B cell (primary cell): ENCODE results near the gene ERVMER34-1. TPM values are rescaled to one million over a fixed set of nuclear protein-coding genes. Genes with fewer than 3 reads are reported as not detected.

ENCODE experiments used
- ATAC-seq: fragments of 200-7000 bp; cut with Tn5 transposase; one replicate; pipeline ENCODE4 v1.10.0; 2021; ENCODE audit warnings: low read depth, mild to moderate bottlenecking, moderate number of reproducible peaks, moderate library complexity
- CTCF ChIA-PET: fragments of 350-600 bp; sonication (Branson Sonifier 250); formaldehyde crosslinking; loops from one replicate; lab custom pipeline; 2021; ENCODE audit warnings: antibody characterized with exemption, inconsistent platforms; lab: Charles Lee
- POLR2A ChIA-PET: fragments of 350-600 bp; sonication (Branson Sonifier 250); formaldehyde crosslinking; loops from one replicate; lab custom pipeline; 2021; ENCODE audit warnings: antibody characterized with exemption; lab: Charles Lee
- DNase-seq: peaks from one replicate; pipeline ENCODE4 v3.0.0; 2013
- H2AFZ ChIP-seq: 2 replicates; pipeline ENCODE4 v1.6.1; 2012; ENCODE audit warnings: mild to moderate bottlenecking, low read depth, low read length; ENCODE audit not compliant: insufficient read depth, poor library complexity, severe bottlenecking
- H3K27ac ChIP-seq, 2 donors: 1 replicate in 1 of 2; 2 replicates in 1 of 2; pipeline ENCODE4 v1.5.1; 2012 to 2013; ENCODE audit warnings: low read length in 2 of 2, mild to moderate bottlenecking in 2 of 2, moderate library complexity in 1 of 2
- H3K27me3 ChIP-seq, 4 experiments: fragments of 200-600 bp in 1 of 4; sonication (generic) in 1 of 4; replicated peaks in 1 of 4; 1 replicate in 2 of 4; 2 replicates in 2 of 4; pipeline versions ENCODE4 v1.6.1 to v1.7.0; 2013 to 2016; ENCODE audit warnings: low read length in 3 of 4, mild to moderate bottlenecking in 2 of 4, mixed read lengths in 1 of 4, moderate library complexity in 1 of 4; ENCODE audit not compliant: insufficient read depth in 4 of 4, control insufficient read depth in 3 of 4; ENCODE audit errors: control extremely low read depth in 1 of 4
- H3K36me3 ChIP-seq, 2 experiments: replicated peaks in 1 of 2; 1 replicate in 1 of 2; 2 replicates in 1 of 2; pipeline versions ENCODE4 v1.6.1 to v1.7.1; 2013; ENCODE audit warnings: low read length in 1 of 2; ENCODE audit not compliant: insufficient read depth in 2 of 2, control insufficient read depth in 1 of 2; ENCODE audit errors: control extremely low read depth in 1 of 2, extremely low read depth in 1 of 2
- H3K4me1 ChIP-seq, 2 donors: fragments of 200-600 bp in 1 of 2; sonication (generic) in 1 of 2; 1 replicate in 1 of 2; 2 replicates in 1 of 2; pipeline versions ENCODE4 v1.5.1 to v1.6.1; 2013 to 2017; ENCODE audit warnings: low read length in 2 of 2; ENCODE audit not compliant: control insufficient read depth in 2 of 2, insufficient read depth in 2 of 2
- H3K4me2 ChIP-seq: replicated peaks from 2 replicates; pipeline ENCODE3; 2012; ENCODE audit warnings: mild to moderate bottlenecking, low read depth, low read length; ENCODE audit not compliant: poor library complexity, severe bottlenecking
- H3K4me3 ChIP-seq, 5 experiments: fragments of 200-600 bp in 1 of 5; sonication (generic) in 1 of 5; 1 replicate in 3 of 5; 2 replicates in 2 of 5; pipeline versions ENCODE4 v1.5.1 to v1.7.0; 2011 to 2016; ENCODE audit warnings: low read length in 4 of 5, mild to moderate bottlenecking in 4 of 5, low read depth in 2 of 5, control low read depth in 1 of 5, moderate library complexity in 1 of 5; ENCODE audit not compliant: insufficient read depth in 1 of 5; ENCODE audit errors: control extremely low read depth in 1 of 5, extremely low read depth in 1 of 5
- H3K79me2 ChIP-seq: fragments of 200-600 bp; sonication (generic); one replicate; pipeline ENCODE4 v1.6.0; 2016; ENCODE audit warnings: low read length; ENCODE audit not compliant: control insufficient read depth, insufficient read depth
- H3K9ac ChIP-seq: fragments of 200-600 bp; sonication (generic); 2 replicates; pipeline ENCODE4 v1.6.1; 2017; ENCODE audit warnings: mild to moderate bottlenecking, low read length, moderate library complexity
- H3K9me3 ChIP-seq, 3 donors: one replicate each; pipeline versions ENCODE4 v1.6.1 to v1.7.1; 2013; ENCODE audit warnings: low read length in 2 of 3; ENCODE audit not compliant: control insufficient read depth in 2 of 3, insufficient read depth in 1 of 3; ENCODE audit errors: control extremely low read depth in 1 of 3
- H4K20me1 ChIP-seq: 2 replicates; pipeline ENCODE4 v1.6.0; 2012; ENCODE audit warnings: mild to moderate bottlenecking, low read length; ENCODE audit not compliant: insufficient read depth, control insufficient read depth, poor library complexity, severe bottlenecking
- H3K27ac Mint-ChIP-seq: one replicate; pipeline ENCODE4 v1.8.0; 2021; ENCODE audit warnings: mixed read lengths
- H3K27me3 Mint-ChIP-seq: one replicate; pipeline ENCODE4 v1.8.0; 2021; ENCODE audit warnings: mixed read lengths
- H3K4me1 Mint-ChIP-seq: one replicate; pipeline ENCODE4 v1.8.0; 2021; ENCODE audit warnings: mixed read lengths
- H3K4me3 Mint-ChIP-seq: one replicate; pipeline ENCODE4 v1.8.0; 2021; ENCODE audit warnings: mixed read lengths
- H3K9me3 Mint-ChIP-seq: one replicate; pipeline ENCODE4 v1.8.0; 2022; ENCODE audit warnings: mixed read lengths; ENCODE audit not compliant: insufficient read depth
- EZH2 ChIP-seq: IDR thresholded peaks from 2 replicates; pipeline ENCODE4 v1.6.1; 2012; ENCODE audit warnings: borderline replicate concordance, low read depth, mild to moderate bottlenecking, moderate library complexity, low read length; ENCODE audit not compliant: insufficient read depth, poor library complexity, severe bottlenecking
- WGBS: methylation state at CpG from one replicate; pipeline ENCODE4 v1.1.5; 2013; ENCODE audit warnings: missing lambda C conversion rate; ENCODE audit not compliant: insufficient coverage; 5-methylcytosine and 5-hydroxymethylcytosine counted together
- intact Hi-C: fragments of 100-400 bp; cut with micrococcal nuclease; formaldehyde crosslinking; loops from one replicate; pipeline ENCODE4 v1.10.0; 2022
- polyA plus RNA-seq: library from polyadenylated mRNA; depleted of rRNA; stranded (reverse); fragments of >200 nt; gene quantifications from 2 replicates; pipeline ENCODE4 v1.2.3, GENCODE V29; 2012
- total RNA-seq, 2 donors: library from RNA; stranded (reverse); fragments of 120-200 nt in 1 of 2; gene quantifications; 1 replicate in 1 of 2; 2 replicates in 1 of 2; pipeline versions ENCODE4 v1.2.3 to v1.2.4, GENCODE V29; 2013 to 2022
- TF ChIP-seq, protein P1 (sequence below): fragments of 200-600 bp; IDR thresholded peaks from one replicate; pipeline ENCODE4 v1.8.0; 2022; ENCODE audit warnings: antibody characterized with exemption, mild to moderate bottlenecking

The ERVMER34-1 gene
- total and polyA plus RNA-seq, 2 donors (not counting 1 experiment from before 2014, with no cell fraction given): not detected

DNA sequence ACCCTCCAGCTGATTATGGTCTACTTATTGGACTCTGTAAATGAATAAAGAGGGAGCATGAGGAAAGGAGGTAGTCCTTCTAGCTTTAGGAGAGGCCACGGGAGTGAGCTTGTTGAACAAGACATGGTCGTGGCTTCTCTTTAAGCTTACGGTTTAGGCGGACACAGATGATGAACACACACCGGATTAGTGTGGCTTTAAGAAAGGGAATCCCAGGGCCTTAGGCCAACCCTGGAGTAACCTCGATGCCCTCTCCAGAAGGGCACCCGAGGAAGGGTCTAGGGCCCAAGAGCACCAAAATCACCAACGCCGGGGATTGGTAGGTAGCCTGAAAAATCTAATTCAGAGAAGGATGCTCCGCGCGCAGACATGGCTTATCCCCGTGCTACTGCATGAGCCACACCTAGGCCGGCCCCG lies 39.4 kb downstream of the ERVMER34-1 start:
- Histone ChIP-seq H3K4me1 (peaks cover 40 to 53% of the 10 kb centered on the region in 2 donors), H3K27ac (peak overlapping the region; percentile 59 to 85), H3K36me3 (peaks cover 1 to 27% of the 10 kb centered on the region in 2 experiments), H4K20me1 (peaks cover 10% of the 10 kb centered on the region), H3K4me3 (peak overlapping the region in 4 of 5 experiments; percentile 55 to 84 (median 72)), H3K9ac (peak overlapping the region; percentile 79), H3K27me3 (no peaks in the 10 kb centered on the region), H3K4me2 (peak overlapping the region; percentile 87), H2AFZ (peak overlapping the region; percentile 89), H3K79me2 (peaks cover 19% of the 10 kb centered on the region), H3K9me3 (no peaks in the 10 kb centered on the region)
- Mint-ChIP-seq H3K4me3 (peak overlapping the region; percentile 88), H3K27ac (peak overlapping the region; percentile 89), H3K27me3 (no peaks in the 10 kb centered on the region), H3K9me3 (peaks cover 2% of the 10 kb centered on the region), H3K4me1 (peaks cover 62% of the 10 kb centered on the region)
- TF ChIP-seq, protein P1, sequence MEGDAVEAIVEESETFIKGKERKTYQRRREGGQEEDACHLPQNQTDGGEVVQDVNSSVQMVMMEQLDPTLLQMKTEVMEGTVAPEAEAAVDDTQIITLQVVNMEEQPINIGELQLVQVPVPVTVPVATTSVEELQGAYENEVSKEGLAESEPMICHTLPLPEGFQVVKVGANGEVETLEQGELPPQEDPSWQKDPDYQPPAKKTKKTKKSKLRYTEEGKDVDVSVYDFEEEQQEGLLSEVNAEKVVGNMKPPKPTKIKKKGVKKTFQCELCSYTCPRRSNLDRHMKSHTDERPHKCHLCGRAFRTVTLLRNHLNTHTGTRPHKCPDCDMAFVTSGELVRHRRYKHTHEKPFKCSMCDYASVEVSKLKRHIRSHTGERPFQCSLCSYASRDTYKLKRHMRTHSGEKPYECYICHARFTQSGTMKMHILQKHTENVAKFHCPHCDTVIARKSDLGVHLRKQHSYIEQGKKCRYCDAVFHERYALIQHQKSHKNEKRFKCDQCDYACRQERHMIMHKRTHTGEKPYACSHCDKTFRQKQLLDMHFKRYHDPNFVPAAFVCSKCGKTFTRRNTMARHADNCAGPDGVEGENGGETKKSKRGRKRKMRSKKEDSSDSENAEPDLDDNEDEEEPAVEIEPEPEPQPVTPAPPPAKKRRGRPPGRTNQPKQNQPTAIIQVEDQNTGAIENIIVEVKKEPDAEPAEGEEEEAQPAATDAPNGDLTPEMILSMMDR: no peak
- TF ChIP-seq EZH2: no peak
- WGBS: 19% methylated on average over 14 of the region's 15 CpGs
- ChIA-PET CTCF (interaction anchor here (0.6 to 2.7 kb wide), 4 partner anchors 10 to 1522 kb away, joined by 3 to 18 read pairs (median 4); no protein-coding TSS in a partner anchor), POLR2A (interaction anchor here (0.6 to 3.0 kb wide), 5 partner anchors 8 to 52 kb away, joined by 4 to 49 read pairs (median 11); partner anchors contain the start of gene USP46)
- ATAC-seq (peak; percentile 1), DNase-seq (no peak)
- intact Hi-C loops: loop anchor here (1.0 to 5.0 kb wide), 8 partner anchors 10 to 1353 kb away; partner anchors contain the start of genes CHIC2, FIP1L1, RASL11B and SCFD2

DNA sequence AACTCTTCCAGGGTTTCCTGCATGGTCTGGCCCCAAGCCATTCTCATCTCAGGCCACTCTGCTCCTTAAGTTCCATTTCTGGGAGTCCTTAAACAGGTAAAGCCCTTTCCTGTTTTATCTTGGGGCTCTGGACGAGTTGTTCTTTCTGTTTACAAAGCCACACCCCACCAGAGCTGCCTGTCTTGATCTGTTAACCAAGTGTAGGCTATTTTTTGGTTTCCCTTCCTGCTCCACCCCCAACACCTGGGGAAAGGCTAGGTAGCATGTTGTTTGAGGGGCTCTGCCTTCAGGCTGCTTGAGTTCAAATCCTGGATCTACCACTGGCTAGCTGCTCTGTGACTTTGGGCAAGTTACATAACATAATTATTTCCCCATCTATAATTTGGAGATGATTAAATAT lies 40.0 kb downstream of the ERVMER34-1 start:
- peak overlapping the region in 1 of 5 experiments; percentile 84 for H3K4me3 ChIP-seq
- no peaks in the 10 kb centered on the region for H3K27me3 ChIP-seq
- Mint-ChIP-seq H3K4me1 (peaks cover 59% of the 10 kb centered on the region), H3K27ac (peak overlapping the region; percentile 89), H3K9me3 (peaks cover 2% of the 10 kb centered on the region), H3K27me3 (no peaks in the 10 kb centered on the region), H3K4me3 (peak overlapping the region; percentile 88)
- peaks cover 19% of the 10 kb centered on the region for H3K79me2 ChIP-seq
- peaks cover 10% of the 10 kb centered on the region for H4K20me1 ChIP-seq
- no peaks in the 10 kb centered on the region for H3K9me3 ChIP-seq
- peaks cover 40 to 53% of the 10 kb centered on the region in 2 donors for H3K4me1 ChIP-seq
- intact Hi-C loops: loop anchor here (5.0 kb wide), 1 partner anchor 1036 kb away; no protein-coding TSS in a partner anchor
- peak overlapping the region; percentile 79 for H3K9ac ChIP-seq
- ChIA-PET CTCF (interaction anchor here (2.0 to 2.7 kb wide), 2 partner anchors 11 to 1522 kb away, joined by 4 to 18 read pairs; no protein-coding TSS in a partner anchor), POLR2A (interaction anchor here (1.9 to 3.0 kb wide), 3 partner anchors 10 to 51 kb away, joined by 11 to 49 read pairs (median 27); partner anchors contain the start of gene USP46)
- H3K4me2 ChIP-seq: peak overlapping the region; percentile 87
- H3K27ac ChIP-seq: peak overlapping the region; percentile 59 to 85
- DNase-seq: peak; percentile 27
- peaks cover 1 to 22% of the 10 kb centered on the region in 2 experiments for H3K36me3 ChIP-seq
- TF ChIP-seq, protein P1: no peak
- TF ChIP-seq EZH2: no peak
- H2AFZ ChIP-seq: peak overlapping the region; percentile 89
- no peak for ATAC-seq
- 0% methylated on average over 1 of the region's 1 CpG for whole genome bisulfite sequencing
